Activated T-helper 1 cell treated with anti-CD3 and anti-CD28 coated beads, Interleukin-12 subunit alpha, Interleukin-12 subunit beta, Interleukin-2, Interleukin-4 antibody, amounts not matched to agents 30 ng/mL and 10 ng/mL and 1 ng/mL, durations not matched to agents 14 hours and 24 hours and 36 hours (primary cell): Measurements from ENCODE around the gene GRAMD2B. TPM values are rescaled to one million over a fixed set of nuclear protein-coding genes. Genes with fewer than 3 reads are reported as not detected.
"Not testable (repeated sequence)": the region's sequence is repeated elsewhere in the genome, so short reads cannot be mapped to it uniquely, and the experiment has no call there.

Experiments used
- DNase-seq: peaks from one replicate; pipeline ENCODE4 v3.0.0; 2021; ENCODE audit warnings: low spot score
- H3K27ac Mint-ChIP-seq: one replicate; pipeline ENCODE4 v1.8.0; 2021; ENCODE audit warnings: mild to moderate bottlenecking, mixed read lengths
- H3K27me3 Mint-ChIP-seq: one replicate; pipeline ENCODE4 v1.8.0; 2022; ENCODE audit warnings: mild to moderate bottlenecking, moderate library complexity, mixed read lengths; ENCODE audit not compliant: insufficient read depth
- H3K36me3 Mint-ChIP-seq: one replicate; pipeline ENCODE4 v1.8.0; 2021; ENCODE audit warnings: low read depth, mixed read lengths
- H3K4me1 Mint-ChIP-seq: one replicate; pipeline ENCODE4 v1.8.0; 2021; ENCODE audit warnings: low read depth, mixed read lengths
- H3K4me3 Mint-ChIP-seq: one replicate; pipeline ENCODE4 v1.8.0; 2021; ENCODE audit warnings: mild to moderate bottlenecking, moderate library complexity, mixed read lengths
- H3K9me3 Mint-ChIP-seq: one replicate; pipeline ENCODE4 v1.8.0; 2021; ENCODE audit warnings: mixed read lengths
- intact Hi-C: fragments of 100-400 bp; cut with micrococcal nuclease; formaldehyde crosslinking; loops from one replicate; pipeline ENCODE4 v1.15.1; 2024
- total RNA-seq: library from RNA; stranded (reverse); gene quantifications from 2 replicates; pipeline ENCODE4 v1.2.3, GENCODE V29; 2022

The GRAMD2B gene
- total RNA-seq, 1 donor from 2014 or later = 8.3 TPM

GRCh38 chr5:126456217-126456820 is 33.1 kb downstream of the GRAMD2B start:
- Mint-ChIP-seq H3K9me3 (no peaks in the 10 kb centered on the region), H3K4me1 (peaks cover 14% of the 10 kb centered on the region), H3K36me3 (peaks cover 15% of the 10 kb centered on the region), H3K27me3 (no peaks in the 10 kb centered on the region), H3K4me3 (no peak overlapping the region), H3K27ac (no peak overlapping the region)
- DNase-seq = no peak
- intact Hi-C loops = no loop called here

- Mint-ChIP-seq H3K4me1 (peaks cover 14% of the 10 kb centered on the region), H3K27ac (no peak overlapping the region), H3K9me3 (no peaks in the 10 kb centered on the region), H3K36me3 (peaks cover 13% of the 10 kb centered on the region), H3K27me3 (no peaks in the 10 kb centered on the region), H3K4me3 (no peak overlapping the region)
- intact Hi-C loops = no loop called here
- DNase-seq = no peak
Observed at GRCh38 chr5:126460459-126460858, 37.2 kb downstream of the GRAMD2B start.

- intact Hi-C loops = no loop called here
- peaks cover 13% of the 10 kb centered on the region for H3K36me3 Mint-ChIP-seq
- H3K27ac Mint-ChIP-seq = no peak overlapping the region
Observed at GRCh38 chr5:126460977-126461376, 37.8 kb downstream of the GRAMD2B start.

GRCh38 chr5:126461838-126462237 is 38.6 kb downstream of the GRAMD2B start:
- DNase-seq = no peak
- intact Hi-C loops = no loop called here
- Mint-ChIP-seq H3K4me3 (no peak overlapping the region), H3K36me3 (peaks cover 15% of the 10 kb centered on the region), H3K27me3 (no peaks in the 10 kb centered on the region), H3K27ac (no peak overlapping the region), H3K9me3 (no peaks in the 10 kb centered on the region), H3K4me1 (peaks cover 14% of the 10 kb centered on the region)

More at GRCh38 chr5:126460977-126461376, 37.8 kb downstream of the GRAMD2B start:
- no peak for DNase-seq
- peaks cover 14% of the 10 kb centered on the region for H3K4me1 Mint-ChIP-seq
- H3K27me3 Mint-ChIP-seq = no peaks in the 10 kb centered on the region
- no peak overlapping the region for H3K4me3 Mint-ChIP-seq
- H3K9me3 Mint-ChIP-seq = no peaks in the 10 kb centered on the region

- H3K27me3 Mint-ChIP-seq = no peaks in the 10 kb centered on the region
- peak overlapping the region; percentile 45 for H3K27ac Mint-ChIP-seq
- H3K9me3 Mint-ChIP-seq = no peaks in the 10 kb centered on the region
- H3K4me1 Mint-ChIP-seq = peaks cover 14% of the 10 kb centered on the region
- H3K36me3 Mint-ChIP-seq = peaks cover 15% of the 10 kb centered on the region
- H3K4me3 Mint-ChIP-seq = no peak overlapping the region
- DNase-seq = no peak
- intact Hi-C loops = no loop called here
Observed at GRCh38 chr5:126462239-126463014, 39.2 kb downstream of the GRAMD2B start.

- no peaks in the 10 kb centered on the region for H3K27me3 Mint-ChIP-seq
- peaks cover 14% of the 10 kb centered on the region for H3K4me1 Mint-ChIP-seq
- no peak overlapping the region for H3K4me3 Mint-ChIP-seq
- H3K27ac Mint-ChIP-seq = no peak overlapping the region
- peaks cover 12% of the 10 kb centered on the region for H3K36me3 Mint-ChIP-seq
- intact Hi-C loops = no loop called here
- no peak for DNase-seq
- no peaks in the 10 kb centered on the region for H3K9me3 Mint-ChIP-seq
Observed at GRCh38 chr5:126464016-126464415, 40.8 kb downstream of the GRAMD2B start.

GRCh38 chr5:126464959-126465358 is 41.8 kb downstream of the GRAMD2B start:
- Mint-ChIP-seq H3K9me3 (no peaks in the 10 kb centered on the region), H3K4me1 (peaks cover 14% of the 10 kb centered on the region), H3K4me3 (no peak overlapping the region), H3K27ac (no peak overlapping the region), H3K27me3 (no peaks in the 10 kb centered on the region), H3K36me3 (peaks cover 12% of the 10 kb centered on the region)
- intact Hi-C loops = no loop called here
- DNase-seq = no peak

- H3K4me1 Mint-ChIP-seq = peaks cover 22% of the 10 kb centered on the region
- no peaks in the 10 kb centered on the region for H3K27me3 Mint-ChIP-seq
- no peak for DNase-seq
- H3K36me3 Mint-ChIP-seq = peaks cover 14% of the 10 kb centered on the region
- intact Hi-C loops = no loop called here
- no peak overlapping the region for H3K4me3 Mint-ChIP-seq
- H3K9me3 Mint-ChIP-seq = no peaks in the 10 kb centered on the region
- H3K27ac Mint-ChIP-seq = no peak overlapping the region
Observed at GRCh38 chr5:126468091-126468490, 44.9 kb downstream of the GRAMD2B start.

- H3K36me3 Mint-ChIP-seq = peaks cover 14% of the 10 kb centered on the region
Observed at GRCh38 chr5:126469536-126470316, 46.5 kb downstream of the GRAMD2B start.

GRCh38 chr5:126470529-126470928 is 47.3 kb downstream of the GRAMD2B start:
- H3K36me3 Mint-ChIP-seq = peaks cover 13% of the 10 kb centered on the region
- H3K4me3 Mint-ChIP-seq, DNase-seq, H3K4me1 Mint-ChIP-seq, H3K27ac Mint-ChIP-seq, intact Hi-C loops, H3K9me3 Mint-ChIP-seq, H3K27me3 Mint-ChIP-seq: not testable (repeated sequence)

More at GRCh38 chr5:126469536-126470316, 46.5 kb downstream of the GRAMD2B start:
- intact Hi-C loops = no loop called here
- H3K4me1 Mint-ChIP-seq = peaks cover 9% of the 10 kb centered on the region
- DNase-seq = no peak
- no peaks in the 10 kb centered on the region for H3K9me3 Mint-ChIP-seq
- no peak overlapping the region for H3K27ac Mint-ChIP-seq
- H3K27me3 Mint-ChIP-seq = no peaks in the 10 kb centered on the region
- H3K4me3 Mint-ChIP-seq = no peak overlapping the region

GRCh38 chr5:126471247-126471646 is 48.0 kb downstream of the GRAMD2B start:
- no peak for DNase-seq
- peaks cover 8% of the 10 kb centered on the region for H3K4me1 Mint-ChIP-seq
- no peak overlapping the region for H3K27ac Mint-ChIP-seq
- peaks cover 13% of the 10 kb centered on the region for H3K36me3 Mint-ChIP-seq
- H3K27me3 Mint-ChIP-seq = no peaks in the 10 kb centered on the region
- no peaks in the 10 kb centered on the region for H3K9me3 Mint-ChIP-seq
- intact Hi-C loops = no loop called here
- H3K4me3 Mint-ChIP-seq = no peak overlapping the region

GRCh38 chr5:126471875-126472537 is 48.8 kb downstream of the GRAMD2B start:
- no peaks in the 10 kb centered on the region for H3K27me3 Mint-ChIP-seq
- peaks cover 8% of the 10 kb centered on the region for H3K4me1 Mint-ChIP-seq
- H3K36me3 Mint-ChIP-seq = peaks cover 12% of the 10 kb centered on the region
- H3K27ac Mint-ChIP-seq = no peak overlapping the region
- no peak for DNase-seq
- no peaks in the 10 kb centered on the region for H3K9me3 Mint-ChIP-seq
- H3K4me3 Mint-ChIP-seq = no peak overlapping the region
- intact Hi-C loops = no loop called here
